Colonic mucosa (tissue), 4 donors: ENCODE results near the gene TSSK6. TPM values are rescaled to one million over a fixed set of nuclear protein-coding genes. Genes with fewer than 3 reads are reported as not detected.

Experiments
- DNase-seq: peaks from one replicate; pipeline ENCODE4 v3.0.0-alpha.2; 2020
- H3K27ac ChIP-seq: fragments of 200-600 bp; one replicate; pipeline ENCODE4 v1.8.0; 2021
- H3K27me3 ChIP-seq: fragments of 200-600 bp; one replicate; pipeline ENCODE4 v1.8.0; 2021
- H3K36me3 ChIP-seq: fragments of 200-600 bp; one replicate; pipeline ENCODE4 v1.8.0; 2021
- H3K4me1 ChIP-seq: fragments of 200-600 bp; one replicate; pipeline ENCODE4 v1.8.0; 2021; ENCODE audit warnings: mild to moderate bottlenecking
- H3K4me3 ChIP-seq: fragments of 200-600 bp; one replicate; pipeline ENCODE4 v1.8.0; 2021
- H3K9ac ChIP-seq, 2 donors: one replicate each; pipeline ENCODE4 v1.7.0; 2013; ENCODE audit warnings: control low read depth in 2 of 2, low read depth in 2 of 2, low read length in 2 of 2
- H3K9me3 ChIP-seq: fragments of 200-600 bp; one replicate; pipeline ENCODE4 v1.8.0; 2021
- intact Hi-C: fragments of 100-400 bp; cut with DNase I; formaldehyde crosslinking; loops from one replicate; pipeline ENCODE4 v1.14.1; 2022
- total RNA-seq, 2 donors: library from RNA; stranded (reverse); fragmentation: NEBNext Ultra II Directional in 1 of 2; extraction: Animal tissue kit (Norgen Biotek cat#: 25700) in 1 of 2; gene quantifications; one replicate each; pipeline ENCODE4 v1.2.1, GENCODE V29; 2021
- TF ChIP-seq, protein P1 (sequence below): fragments of 200-600 bp; IDR thresholded peaks from one replicate; pipeline ENCODE4 v1.8.0; 2022; ENCODE audit warnings: antibody characterized with exemption, mild to moderate bottlenecking
- donor health status: healthy.
- donor health status: DM: no; HTN: no; CAD: no.
- donor health status: DM: no; HTN: no; CAD: no.

Gene TSSK6
- total RNA-seq, 2 donors from 2014 or later: 2.2 to 3.6 TPM

DNA sequence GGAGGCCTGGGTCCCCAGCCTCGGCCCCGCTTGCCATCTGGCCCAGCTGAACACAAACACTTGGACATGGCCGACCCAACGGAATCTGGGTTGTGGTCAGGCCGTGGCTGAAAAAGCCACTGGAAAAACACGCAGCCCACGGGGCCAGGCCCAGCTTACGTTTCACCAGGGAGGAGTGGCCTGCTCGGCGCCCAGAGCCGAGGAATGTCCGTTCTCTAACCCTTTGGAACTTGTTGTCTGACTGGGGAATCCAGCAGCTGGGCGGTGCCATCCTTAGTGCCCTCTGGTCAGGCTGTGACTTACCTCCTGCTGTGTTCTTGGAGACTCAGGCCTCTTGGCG is 36.5 kb upstream of the TSSK6 start:
- Histone ChIP-seq H3K4me1 (no peaks in the 10 kb centered on the region), H3K4me3 (no peak overlapping the region), H3K9me3 (no peaks in the 10 kb centered on the region), H3K27ac (no peak overlapping the region), H3K36me3 (no peaks in the 10 kb centered on the region), H3K9ac (no peak overlapping the region), H3K27me3 (peaks cover 3% of the 10 kb centered on the region)
- TF ChIP-seq, protein P1, sequence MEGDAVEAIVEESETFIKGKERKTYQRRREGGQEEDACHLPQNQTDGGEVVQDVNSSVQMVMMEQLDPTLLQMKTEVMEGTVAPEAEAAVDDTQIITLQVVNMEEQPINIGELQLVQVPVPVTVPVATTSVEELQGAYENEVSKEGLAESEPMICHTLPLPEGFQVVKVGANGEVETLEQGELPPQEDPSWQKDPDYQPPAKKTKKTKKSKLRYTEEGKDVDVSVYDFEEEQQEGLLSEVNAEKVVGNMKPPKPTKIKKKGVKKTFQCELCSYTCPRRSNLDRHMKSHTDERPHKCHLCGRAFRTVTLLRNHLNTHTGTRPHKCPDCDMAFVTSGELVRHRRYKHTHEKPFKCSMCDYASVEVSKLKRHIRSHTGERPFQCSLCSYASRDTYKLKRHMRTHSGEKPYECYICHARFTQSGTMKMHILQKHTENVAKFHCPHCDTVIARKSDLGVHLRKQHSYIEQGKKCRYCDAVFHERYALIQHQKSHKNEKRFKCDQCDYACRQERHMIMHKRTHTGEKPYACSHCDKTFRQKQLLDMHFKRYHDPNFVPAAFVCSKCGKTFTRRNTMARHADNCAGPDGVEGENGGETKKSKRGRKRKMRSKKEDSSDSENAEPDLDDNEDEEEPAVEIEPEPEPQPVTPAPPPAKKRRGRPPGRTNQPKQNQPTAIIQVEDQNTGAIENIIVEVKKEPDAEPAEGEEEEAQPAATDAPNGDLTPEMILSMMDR: no peak
- DNase-seq: no peak
- intact Hi-C loops: no loop called here

DNA sequence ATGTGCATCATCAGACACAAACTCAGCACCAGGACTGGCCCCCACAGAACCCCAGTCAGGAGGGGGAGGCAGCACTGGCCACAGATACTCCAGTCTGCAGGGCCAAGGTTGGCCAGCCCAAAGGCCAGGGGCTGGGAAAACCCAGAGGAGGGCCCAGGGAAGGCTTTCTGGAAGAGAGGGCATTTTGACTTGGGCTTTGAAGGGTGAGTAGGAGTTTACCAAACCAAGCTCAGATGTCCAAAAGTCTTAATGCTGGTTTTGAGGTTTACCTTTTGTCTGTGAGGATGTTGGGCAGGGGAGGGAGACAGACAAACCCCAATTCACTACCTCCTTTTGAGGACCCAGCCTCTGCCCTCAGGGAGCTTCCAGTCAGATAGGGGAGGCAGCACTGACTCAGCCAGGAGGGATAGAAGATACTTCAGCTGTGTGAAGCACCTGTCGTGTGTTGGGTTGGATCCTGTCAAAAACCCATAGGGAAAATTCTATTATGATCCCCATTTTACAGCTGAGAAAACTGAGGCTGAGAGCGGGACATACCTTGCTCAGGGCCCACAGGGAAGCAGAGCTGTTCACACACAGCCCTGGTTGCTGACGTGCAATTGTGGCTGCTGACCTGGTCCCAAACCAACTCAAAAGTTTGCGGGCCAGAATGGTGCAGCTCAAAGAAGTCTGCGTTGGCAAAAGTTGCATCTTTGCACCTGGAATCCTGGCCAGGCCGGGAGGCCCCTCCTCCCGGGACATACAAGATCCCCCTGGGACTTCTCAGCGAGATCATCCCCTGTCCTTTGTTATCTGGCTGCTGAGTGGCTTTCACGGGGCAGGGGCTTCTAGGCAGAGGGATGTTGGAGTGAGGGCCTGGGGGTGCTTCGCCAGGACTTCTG is 35.9 kb upstream of the TSSK6 start:
- no peak for DNase-seq
- Histone ChIP-seq H3K27ac (no peak overlapping the region), H3K4me3 (no peak overlapping the region), H3K36me3 (no peaks in the 10 kb centered on the region), H3K9ac (no peak overlapping the region), H3K27me3 (peaks cover 3% of the 10 kb centered on the region), H3K9me3 (no peaks in the 10 kb centered on the region), H3K4me1 (no peaks in the 10 kb centered on the region)
- TF ChIP-seq, protein P1: no peak
- intact Hi-C loops: no loop called here

DNA sequence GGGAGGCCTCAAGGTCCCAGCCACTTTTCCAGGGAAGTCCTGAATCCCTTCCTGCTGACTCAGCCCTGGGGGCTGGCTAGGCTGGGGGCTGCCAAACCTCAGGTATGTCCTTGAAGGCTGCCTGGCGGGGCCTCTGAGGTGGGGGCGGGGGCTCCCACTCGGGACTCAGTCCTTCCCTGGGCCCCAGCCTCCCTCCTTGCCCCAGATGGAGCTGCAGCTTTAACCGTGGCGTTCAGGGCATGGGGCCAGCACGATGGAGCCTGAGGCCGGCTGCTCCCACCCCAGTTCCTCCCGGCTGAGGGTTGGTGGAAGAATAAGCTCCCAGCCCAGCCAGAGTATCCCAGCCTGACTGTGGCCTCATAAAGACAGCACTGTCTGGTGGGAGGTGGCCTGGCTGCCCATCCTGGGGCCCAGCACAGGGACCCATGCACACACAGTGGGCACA is 35.2 kb upstream of the TSSK6 start:
- H3K4me3 ChIP-seq: no peak overlapping the region
- H3K9me3 ChIP-seq: no peaks in the 10 kb centered on the region
- H3K27me3 ChIP-seq: peaks cover 3% of the 10 kb centered on the region
- no peaks in the 10 kb centered on the region for H3K4me1 ChIP-seq
- TF ChIP-seq, protein P1: no peak
- H3K36me3 ChIP-seq: no peaks in the 10 kb centered on the region
- intact Hi-C loops: no loop called here
- no peak overlapping the region for H3K27ac ChIP-seq
- no peak for DNase-seq
- no peak overlapping the region for H3K9ac ChIP-seq

DNA sequence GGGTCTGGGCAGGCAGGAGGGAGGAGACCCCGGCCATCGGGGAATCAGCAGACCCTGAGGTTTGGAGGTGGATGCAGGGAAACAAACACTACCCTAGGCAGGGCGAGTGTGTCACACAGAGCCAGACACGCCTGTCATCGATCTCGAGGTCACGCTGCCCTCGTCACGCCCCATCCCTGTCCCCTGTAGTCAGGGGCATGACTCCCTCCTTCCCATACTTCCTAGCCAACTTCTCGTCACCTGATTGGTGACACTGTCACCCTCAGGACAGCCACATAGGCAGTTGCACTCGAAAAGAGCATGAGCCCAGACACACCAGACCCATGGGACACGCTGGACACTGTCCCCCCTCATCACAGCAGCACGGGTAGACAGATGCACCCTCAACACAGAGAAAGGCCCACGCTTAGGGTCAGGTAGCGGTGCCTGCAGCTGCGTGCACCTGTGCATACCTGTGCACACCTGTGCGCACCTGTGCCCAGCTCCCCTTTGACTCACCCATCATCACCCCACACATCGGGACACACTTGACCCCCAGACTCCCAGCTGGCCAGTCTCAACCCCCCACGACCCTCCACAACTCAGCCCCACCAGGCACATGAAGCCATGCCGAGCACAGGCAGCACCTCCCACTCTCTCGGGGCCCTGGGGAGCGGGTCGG is 34.6 kb upstream of the TSSK6 start:
- H3K4me1 ChIP-seq: no peaks in the 10 kb centered on the region
- H3K27ac ChIP-seq: no peak overlapping the region
- no peak overlapping the region for H3K9ac ChIP-seq
- no peaks in the 10 kb centered on the region for H3K36me3 ChIP-seq
- no peaks in the 10 kb centered on the region for H3K9me3 ChIP-seq
- no peak for DNase-seq
- H3K27me3 ChIP-seq: peaks cover 3% of the 10 kb centered on the region
- H3K4me3 ChIP-seq: no peak overlapping the region
- TF ChIP-seq, protein P1: no peak
- intact Hi-C loops: no loop called here

DNA sequence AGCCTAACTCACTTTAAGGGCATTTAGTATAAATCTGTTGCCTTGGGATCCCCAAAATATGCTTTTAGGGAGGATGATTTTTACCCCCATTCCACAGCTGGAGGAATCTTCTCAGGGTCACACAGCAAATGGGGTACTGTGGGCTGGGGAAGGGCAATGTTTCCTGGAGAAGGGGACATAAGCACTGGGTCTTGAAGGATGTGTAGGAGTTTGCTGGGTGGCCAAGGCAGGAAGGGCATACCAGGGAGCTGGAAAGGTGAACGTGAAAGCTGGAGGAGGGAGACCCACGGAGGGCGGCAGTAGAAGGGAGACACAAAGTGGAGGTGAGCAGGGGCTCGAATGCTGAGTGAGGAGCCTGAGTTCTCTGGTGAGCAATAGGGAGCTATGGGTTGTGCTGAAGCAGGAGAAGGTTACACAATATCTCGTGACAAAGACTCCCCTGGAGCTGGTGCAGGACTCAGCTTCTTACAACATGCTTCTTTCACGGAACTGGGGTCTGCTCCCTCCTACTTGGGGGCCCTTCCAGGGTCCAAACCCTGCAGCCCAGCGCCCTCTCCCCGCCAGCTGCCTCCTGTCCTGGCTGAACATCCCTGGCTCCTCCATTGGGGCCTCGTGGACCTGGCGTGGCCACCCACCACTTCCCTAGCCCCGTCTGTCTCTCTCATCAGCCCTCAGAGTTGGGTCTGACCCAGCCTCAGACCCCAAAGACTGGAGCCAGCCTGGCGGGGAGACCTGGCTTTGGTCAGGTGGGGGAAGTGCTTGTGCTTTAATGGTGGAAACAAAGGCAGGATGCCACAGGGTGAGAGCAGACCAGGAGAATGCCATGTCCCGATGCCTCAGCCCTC is 33.8 kb upstream of the TSSK6 start:
- TF ChIP-seq, protein P1: no peak
- peaks cover 3% of the 10 kb centered on the region for H3K27me3 ChIP-seq
- H3K4me1 ChIP-seq: no peaks in the 10 kb centered on the region
- H3K9me3 ChIP-seq: no peaks in the 10 kb centered on the region
- no peaks in the 10 kb centered on the region for H3K36me3 ChIP-seq
- H3K4me3 ChIP-seq: no peak overlapping the region
- no peak for DNase-seq
- no peak overlapping the region for H3K27ac ChIP-seq
- intact Hi-C loops: no loop called here
- no peak overlapping the region for H3K9ac ChIP-seq
